Parathyroid adenoma (tissue), 2 donors: Measurements from ENCODE around the gene SEC31B.

Experiments used
- H2AFZ ChIP-seq: fragments of 300-600 bp; sonication (generic); one replicate; pipeline ENCODE4 v1.7.0; 2017; ENCODE audit warnings: antibody characterized with exemption, mild to moderate bottlenecking
- H3K27ac ChIP-seq: fragments of 300-600 bp; sonication (generic); one replicate; pipeline ENCODE4 v1.7.0; 2017
- H3K27me3 ChIP-seq: fragments of 300-600 bp; sonication (generic); one replicate; pipeline ENCODE4 v1.7.0; 2017; ENCODE audit warnings: low read length; ENCODE audit not compliant: control insufficient read depth, insufficient read depth
- H3K36me3 ChIP-seq: fragments of 300-600 bp; sonication (generic); one replicate; pipeline ENCODE4 v1.7.0; 2017; ENCODE audit warnings: low read length; ENCODE audit not compliant: control insufficient read depth, insufficient read depth
- H3K4me1 ChIP-seq: fragments of 300-600 bp; sonication (generic); one replicate; pipeline ENCODE4 v1.7.0; 2017; ENCODE audit warnings: control low read depth
- H3K4me2 ChIP-seq: fragments of 300-600 bp; sonication (generic); one replicate; pipeline ENCODE4 v1.7.0; 2017; ENCODE audit warnings: low read length
- H3K4me3 ChIP-seq: fragments of 300-600 bp; sonication (generic); one replicate; pipeline ENCODE4 v1.7.0; 2017; ENCODE audit warnings: low read depth, low read length
- H3K79me2 ChIP-seq: fragments of 300-600 bp; sonication (generic); one replicate; pipeline ENCODE4 v1.7.0; 2017; ENCODE audit warnings: control low read depth
- H3K9ac ChIP-seq: fragments of 300-600 bp; sonication (generic); one replicate; pipeline ENCODE4 v1.7.0; 2017; ENCODE audit warnings: mild to moderate bottlenecking
- H3K9me3 ChIP-seq: fragments of 300-600 bp; sonication (generic); one replicate; pipeline ENCODE4 v1.7.0; 2017; ENCODE audit warnings: low read length; ENCODE audit not compliant: control insufficient read depth
- CTCF ChIP-seq: fragments of 300-600 bp; sonication (generic); IDR thresholded peaks from one replicate; pipeline ENCODE4 v1.7.0; 2017; ENCODE audit warnings: antibody characterized with exemption, mild to moderate bottlenecking
- donor health status: primary hyperparathyroidism.

SEC31B gene

GRCh38 chr10:100518761-100519241, 860 bp downstream of the SEC31B start:
- Histone ChIP-seq H3K79me2 (no peaks in the 10 kb centered on the region), H3K27ac (no peak overlapping the region), H2AFZ (peak overlapping the region; percentile 2), H3K4me3 (no peak overlapping the region), H3K4me1 (no peaks in the 10 kb centered on the region), H3K4me2 (no peak overlapping the region), H3K9me3 (no peaks in the 10 kb centered on the region), H3K9ac (no peak overlapping the region), H3K36me3 (no peaks in the 10 kb centered on the region), H3K27me3 (no peaks in the 10 kb centered on the region)
- peak; percentile 83 for TF ChIP-seq CTCF

DNA sequence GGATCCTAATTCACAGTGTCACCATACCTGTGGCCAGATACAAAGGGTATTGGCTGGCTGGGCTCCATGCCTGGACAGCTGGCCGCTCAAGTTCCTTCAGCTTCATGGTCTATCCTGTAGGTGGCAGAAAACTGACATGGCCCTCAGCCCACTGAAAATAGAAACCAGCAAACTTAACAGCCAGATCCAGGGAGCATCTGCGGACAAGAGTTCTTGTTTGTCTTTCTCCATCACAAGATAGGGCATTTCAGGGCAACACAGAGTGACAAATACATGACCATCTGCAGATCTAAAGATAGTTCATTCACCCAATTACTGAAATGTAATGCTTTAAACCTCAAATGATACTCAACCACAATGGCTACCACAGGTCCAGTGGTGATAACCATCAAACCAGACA, 2.8 kb downstream of the SEC31B start:
- H3K36me3 ChIP-seq = no peaks in the 10 kb centered on the region
- peak; percentile 12 for TF ChIP-seq CTCF
- no peak overlapping the region for H2AFZ ChIP-seq
- H3K4me3 ChIP-seq = no peak overlapping the region
- H3K4me1 ChIP-seq = no peaks in the 10 kb centered on the region
- no peak overlapping the region for H3K4me2 ChIP-seq
- no peaks in the 10 kb centered on the region for H3K9me3 ChIP-seq
- no peak overlapping the region for H3K27ac ChIP-seq
- no peaks in the 10 kb centered on the region for H3K27me3 ChIP-seq
- H3K79me2 ChIP-seq = no peaks in the 10 kb centered on the region
- H3K9ac ChIP-seq = no peak overlapping the region

DNA sequence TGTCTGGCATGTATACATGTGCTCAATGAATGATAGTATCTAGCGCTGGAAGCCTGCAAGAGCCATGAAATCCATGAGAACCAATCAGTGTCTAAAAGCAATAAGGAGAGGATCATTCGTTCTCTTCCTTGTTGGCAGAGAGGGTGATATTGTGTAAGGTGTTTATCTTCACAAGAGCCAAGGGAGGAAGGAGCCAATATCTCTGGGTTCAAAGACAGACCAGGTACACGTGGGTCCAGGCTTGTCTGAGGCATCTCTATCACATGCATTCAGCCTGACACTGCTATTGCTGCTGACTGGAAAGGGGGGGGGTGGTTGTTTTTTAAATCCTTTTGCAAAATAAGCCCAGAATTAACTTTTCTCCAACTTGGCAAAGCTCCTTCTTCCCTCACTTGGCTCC, 4.0 kb downstream of the SEC31B start:
- no peak overlapping the region for H3K4me2 ChIP-seq

DNA sequence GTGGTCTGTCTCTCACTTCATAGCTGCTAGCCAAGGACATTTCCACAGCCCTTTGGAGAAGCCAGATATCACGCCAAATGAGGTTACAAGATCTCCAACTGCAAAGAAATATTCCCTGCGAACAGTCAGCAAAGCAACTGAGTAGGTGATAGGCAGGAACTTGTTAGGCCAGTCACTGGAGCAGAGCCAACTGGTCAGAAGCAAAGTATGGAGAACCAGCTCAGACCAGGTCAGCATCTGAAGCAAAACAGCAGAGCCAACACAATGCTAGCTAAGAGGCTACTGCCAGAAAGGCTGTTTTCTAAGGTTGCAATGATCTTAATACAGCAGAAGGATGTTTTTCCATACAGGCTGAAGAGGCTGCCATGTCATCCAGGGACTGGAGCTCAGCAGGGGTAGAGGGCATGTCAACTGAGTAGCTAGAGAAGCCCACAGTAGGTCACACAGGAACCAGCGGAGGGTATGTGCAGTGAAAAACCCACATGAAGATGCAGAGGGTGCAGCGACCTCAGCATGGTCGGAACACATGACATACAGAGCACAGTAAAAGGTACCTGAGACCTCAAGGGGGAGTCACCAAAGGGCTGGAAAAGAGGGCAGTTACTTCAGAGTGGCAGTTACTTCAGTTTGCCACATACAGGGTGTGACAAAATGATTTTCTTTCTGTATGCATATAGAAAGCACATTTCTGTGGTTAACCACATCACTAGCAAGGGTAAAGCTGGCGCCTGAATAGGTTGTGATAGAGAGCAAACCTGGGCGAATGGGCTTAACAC, 8.9 kb downstream of the SEC31B start:
- H3K36me3 ChIP-seq = no peaks in the 10 kb centered on the region
- no peak overlapping the region for H3K4me3 ChIP-seq
- H3K27ac ChIP-seq = no peak overlapping the region
- no peak for TF ChIP-seq CTCF
- H3K4me2 ChIP-seq = no peak overlapping the region
- H3K79me2 ChIP-seq = no peaks in the 10 kb centered on the region
- no peaks in the 10 kb centered on the region for H3K9me3 ChIP-seq
- H2AFZ ChIP-seq = no peak overlapping the region
- no peak overlapping the region for H3K9ac ChIP-seq
- H3K27me3 ChIP-seq = no peaks in the 10 kb centered on the region
- H3K4me1 ChIP-seq = peaks cover 3% of the 10 kb centered on the region

More for the DNA sequence above, 4.0 kb downstream of the SEC31B start:
- no peak overlapping the region for H3K27ac ChIP-seq
- no peaks in the 10 kb centered on the region for H3K36me3 ChIP-seq
- H3K9me3 ChIP-seq = no peaks in the 10 kb centered on the region
- TF ChIP-seq CTCF = no peak
- no peaks in the 10 kb centered on the region for H3K79me2 ChIP-seq
- H3K4me1 ChIP-seq = peaks cover 3% of the 10 kb centered on the region
- no peak overlapping the region for H3K9ac ChIP-seq
- no peaks in the 10 kb centered on the region for H3K27me3 ChIP-seq
- H2AFZ ChIP-seq = no peak overlapping the region
- no peak overlapping the region for H3K4me3 ChIP-seq
